Esophagus muscularis mucosa (tissue), 4 donors: ENCODE measurements around the gene IRS1. TPM values are rescaled to one million over a fixed set of nuclear protein-coding genes. Genes with fewer than 3 reads are reported as not detected.

Experiments used
- DNase-seq: peaks from one replicate; pipeline ENCODE4 v3.0.0-alpha.2; 2017; ENCODE audit errors: extremely low spot score
- H3K27ac ChIP-seq, 4 donors: fragments of 200-600 bp; sonication (generic); replicated peaks in 1 of 4; 1 replicate in 3 of 4; 2 replicates in 1 of 4; pipeline ENCODE4 v1.5.1; 2016 to 2019; ENCODE audit warnings: mild to moderate bottlenecking in 1 of 4
- H3K27me3 ChIP-seq, 4 donors: fragments of 200-600 bp; sonication (generic); one replicate each; pipeline versions ENCODE4 v1.5.1 to v1.6.0; 2016 to 2019
- H3K36me3 ChIP-seq, 4 donors: fragments of 200-600 bp; sonication (generic); one replicate each; pipeline ENCODE4 v1.5.1; 2016 to 2019
- H3K4me1 ChIP-seq, 4 donors: fragments of 200-600 bp; sonication (generic); one replicate each; pipeline ENCODE4 v1.5.1; 2016 to 2019
- H3K4me3 ChIP-seq, 4 donors: fragments of 200-600 bp; sonication (generic); 1 replicate in 2 of 4; 2 replicates in 2 of 4; pipeline ENCODE4 v1.5.1; 2016 to 2019; ENCODE audit warnings: mild to moderate bottlenecking in 4 of 4, moderate library complexity in 1 of 4
- H3K9me3 ChIP-seq, 4 donors: fragments of 200-600 bp; sonication (generic); 1 replicate in 3 of 4; 2 replicates in 1 of 4; pipeline ENCODE4 v1.5.1; 2016 to 2019
- CTCF ChIP-seq, 3 experiments: fragments of 200-600 bp in 2 of 3; fragments of 450-650 bp in 1 of 3; sonication (generic) in 2 of 3; IDR thresholded peaks; one replicate each; pipeline ENCODE4 v1.5.1; 2017 to 2019; ENCODE audit warnings: antibody characterized with exemption in 3 of 3, mild to moderate bottlenecking in 2 of 3, moderate library complexity in 1 of 3
- EP300 ChIP-seq: sonication (generic); formaldehyde crosslinking; IDR thresholded peaks from one replicate; pipeline ENCODE4 v1.6.1; 2017; ENCODE audit warnings: antibody characterized with exemption
- POLR2A ChIP-seq: fragments of 450-650 bp; IDR thresholded peaks from one replicate; pipeline ENCODE4 v1.6.1; 2017; ENCODE audit warnings: antibody characterized with exemption, moderate library complexity, mild to moderate bottlenecking, low read depth
- POLR2AphosphoS5 ChIP-seq, 2 donors: sonication (generic); formaldehyde crosslinking; IDR thresholded peaks; one replicate each; pipeline ENCODE4 v1.6.1; 2017; ENCODE audit warnings: antibody characterized with exemption in 2 of 2
- WGBS: methylation state at CpG from one replicate; pipeline ENCODE4 v1.1.5; 2018; 5-methylcytosine and 5-hydroxymethylcytosine counted together
- intact Hi-C: fragments of 100-400 bp; cut with DNase I; formaldehyde crosslinking; loops from one replicate; pipeline ENCODE4 v1.15.1; 2023
- total RNA-seq, 4 donors: library from RNA; depleted of rRNA; stranded (reverse); fragments of >200 nt; gene quantifications; one replicate each; pipeline versions ENCODE4 v1.1.0 to v1.2.1, GENCODE V29; 2016

The IRS1 gene
- total RNA-seq, 4 donors from 2014 or later = 27.8 to 47.6 (median 32.8) TPM

DNA sequence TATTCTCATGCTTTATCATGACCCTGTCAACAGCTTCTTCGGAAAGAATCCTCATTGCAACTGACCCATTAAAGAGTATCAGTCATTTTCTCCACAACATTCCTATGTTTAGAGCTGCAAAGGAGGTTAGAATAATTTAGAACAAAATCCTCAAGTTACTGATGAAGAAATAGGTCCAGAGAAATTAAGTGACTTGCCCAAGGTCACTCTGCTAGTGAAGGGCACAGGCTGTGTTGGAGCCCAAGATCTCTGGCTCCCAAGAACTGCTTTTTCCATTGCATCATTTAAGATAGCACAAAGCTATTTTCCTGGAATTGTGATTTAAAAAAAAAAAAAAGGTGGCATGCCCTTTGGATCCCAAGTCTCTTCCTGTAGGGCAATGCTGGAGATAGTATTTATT lies 9.6 kb downstream of the IRS1 start:
- Histone ChIP-seq H3K4me1 (peaks cover 51 to 76% (median 64%) of the 10 kb centered on the region in 4 donors), H3K27me3 (no peaks in the 10 kb centered on the region), H3K4me3 (no peak overlapping the region), H3K27ac (peak overlapping the region; percentile 6 to 95 (median 94)), H3K36me3 (no peaks in the 10 kb centered on the region), H3K9me3 (no peaks in the 10 kb centered on the region)
- WGBS = 84% methylated on average over 1 of the region's 1 CpG
- TF ChIP-seq POLR2AphosphoS5 (IDR thresholded peaks at IDR 0.05) (peak in 1 of 2 donors; percentile 5), EP300 (no peak)
- no peak for DNase-seq
- intact Hi-C loops = loop anchor here (10.0 kb wide), 3 partner anchors 135 to 315 kb away; no protein-coding TSS in a partner anchor

GRCh38 chr2:226788881-226789490 lies 10.6 kb downstream of the IRS1 start:
- Histone ChIP-seq H3K4me3 (no peak overlapping the region), H3K4me1 (peaks cover 49 to 72% (median 59%) of the 10 kb centered on the region in 4 donors), H3K36me3 (no peaks in the 10 kb centered on the region), H3K9me3 (no peaks in the 10 kb centered on the region), H3K27me3 (no peaks in the 10 kb centered on the region), H3K27ac (peak overlapping the region; percentile 6 to 95 (median 94))
- no peak for DNase-seq
- 62% methylated on average over 3 of the region's 3 CpGs for WGBS
- no peak for TF ChIP-seq CTCF (IDR thresholded peaks at IDR 0.05)
- no peak for TF ChIP-seq POLR2A
- no peak for TF ChIP-seq POLR2AphosphoS5 (IDR thresholded peaks at IDR 0.05)
- no peak for TF ChIP-seq EP300
- intact Hi-C loops = no loop called here

- H3K27me3 ChIP-seq = no peaks in the 10 kb centered on the region
- no peak overlapping the region for H3K4me3 ChIP-seq
- peaks cover 49 to 63% (median 56%) of the 10 kb centered on the region in 4 donors for H3K4me1 ChIP-seq
- H3K27ac ChIP-seq = peak overlapping the region in 3 of 4 donors; percentile 5 to 12 (median 6)
- intact Hi-C loops = no loop called here
- no peak for DNase-seq
- no peaks in the 10 kb centered on the region for H3K36me3 ChIP-seq
- no peaks in the 10 kb centered on the region for H3K9me3 ChIP-seq
- no peak for TF ChIP-seq POLR2A
- no peak for TF ChIP-seq POLR2AphosphoS5 (IDR thresholded peaks at IDR 0.05)
- TF ChIP-seq EP300 = no peak
- TF ChIP-seq CTCF (IDR thresholded peaks at IDR 0.05) = no peak
Measured at GRCh38 chr2:226788064-226788463, 11.6 kb downstream of the IRS1 start.

DNA sequence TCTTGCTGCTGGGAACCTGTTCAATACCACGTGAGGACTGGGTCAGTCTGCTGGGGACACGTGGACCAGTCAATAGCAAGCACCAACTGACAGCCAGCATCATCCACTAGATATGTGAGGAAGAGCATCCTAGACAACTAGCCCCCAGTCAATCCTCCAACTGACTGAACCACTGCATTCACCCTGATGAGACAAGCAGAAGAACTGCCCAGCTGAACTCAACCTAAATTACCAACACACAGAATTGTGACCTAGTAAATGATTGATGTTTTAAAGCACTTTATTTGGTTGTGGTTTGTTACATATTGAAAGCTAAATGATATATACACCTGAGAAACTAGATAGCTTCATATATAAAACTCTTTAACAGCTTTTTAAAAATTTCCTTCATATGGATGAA lies 15.7 kb downstream of the IRS1 start:
- DNase-seq = no peak
- no peak overlapping the region for H3K4me3 ChIP-seq
- no peaks in the 10 kb centered on the region for H3K27me3 ChIP-seq
- intact Hi-C loops = no loop called here
- H3K36me3 ChIP-seq = no peaks in the 10 kb centered on the region
- H3K4me1 ChIP-seq = peaks cover 36 to 53% (median 37%) of the 10 kb centered on the region in 4 donors
- H3K27ac ChIP-seq = no peak overlapping the region
- WGBS = 89% methylated on average over 2 of the region's 2 CpGs
- H3K9me3 ChIP-seq = no peaks in the 10 kb centered on the region
- TF ChIP-seq POLR2AphosphoS5 (IDR thresholded peaks at IDR 0.05) (no peak), CTCF (IDR thresholded peaks at IDR 0.05) (no peak), EP300 (no peak), POLR2A (no peak)

DNA sequence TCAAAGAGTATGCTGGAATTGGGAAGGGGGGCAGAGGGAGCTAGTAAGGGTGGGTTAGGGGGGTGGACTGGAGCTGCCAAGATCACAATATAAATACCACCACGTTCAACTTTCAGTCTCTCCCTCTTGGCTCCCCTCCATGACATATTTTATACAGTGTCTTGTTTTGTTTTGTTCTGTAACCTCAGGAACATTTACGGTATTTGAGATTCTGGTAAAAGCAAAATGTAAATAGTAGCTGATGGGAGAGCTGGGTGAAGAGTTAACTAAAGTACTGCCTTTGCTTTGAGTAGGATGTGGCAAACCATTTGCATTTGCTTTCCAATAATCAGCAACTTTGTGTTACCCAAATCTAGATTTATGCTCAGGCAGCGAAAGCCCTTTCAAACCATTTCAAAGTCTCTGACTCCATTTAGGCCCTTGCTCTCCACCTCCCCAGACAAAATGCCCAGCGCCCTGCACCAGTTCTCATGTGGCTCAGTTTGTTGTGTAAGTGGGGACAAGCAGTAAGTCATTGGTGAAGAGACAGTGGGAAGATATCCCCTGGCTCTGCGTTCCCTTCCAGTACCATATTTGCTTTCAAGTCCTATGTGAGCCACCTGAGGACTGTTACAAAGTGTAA lies 17.4 kb downstream of the IRS1 start:
- DNase-seq = no peak
- Histone ChIP-seq H3K27ac (peak overlapping the region; percentile 56 to 79 (median 63)), H3K4me1 (peaks cover 19 to 37% (median 23%) of the 10 kb centered on the region in 4 donors), H3K36me3 (no peaks in the 10 kb centered on the region), H3K27me3 (no peaks in the 10 kb centered on the region), H3K9me3 (no peaks in the 10 kb centered on the region), H3K4me3 (peak overlapping the region in 1 of 4 donors; percentile 15)
- intact Hi-C loops = no loop called here
- WGBS = 63% methylated on average over 5 of the region's 5 CpGs
- TF ChIP-seq EP300 (no peak), POLR2AphosphoS5 (IDR thresholded peaks at IDR 0.05) (no peak), CTCF (IDR thresholded peaks at IDR 0.05) (no peak), POLR2A (no peak)
